ENCODE data around the gene STARD8.
"Not testable (repeated sequence)": the region's sequence is repeated elsewhere in the genome, so short reads cannot be mapped to it uniquely, and the experiment has no call there.

Gene STARD8, protein sequence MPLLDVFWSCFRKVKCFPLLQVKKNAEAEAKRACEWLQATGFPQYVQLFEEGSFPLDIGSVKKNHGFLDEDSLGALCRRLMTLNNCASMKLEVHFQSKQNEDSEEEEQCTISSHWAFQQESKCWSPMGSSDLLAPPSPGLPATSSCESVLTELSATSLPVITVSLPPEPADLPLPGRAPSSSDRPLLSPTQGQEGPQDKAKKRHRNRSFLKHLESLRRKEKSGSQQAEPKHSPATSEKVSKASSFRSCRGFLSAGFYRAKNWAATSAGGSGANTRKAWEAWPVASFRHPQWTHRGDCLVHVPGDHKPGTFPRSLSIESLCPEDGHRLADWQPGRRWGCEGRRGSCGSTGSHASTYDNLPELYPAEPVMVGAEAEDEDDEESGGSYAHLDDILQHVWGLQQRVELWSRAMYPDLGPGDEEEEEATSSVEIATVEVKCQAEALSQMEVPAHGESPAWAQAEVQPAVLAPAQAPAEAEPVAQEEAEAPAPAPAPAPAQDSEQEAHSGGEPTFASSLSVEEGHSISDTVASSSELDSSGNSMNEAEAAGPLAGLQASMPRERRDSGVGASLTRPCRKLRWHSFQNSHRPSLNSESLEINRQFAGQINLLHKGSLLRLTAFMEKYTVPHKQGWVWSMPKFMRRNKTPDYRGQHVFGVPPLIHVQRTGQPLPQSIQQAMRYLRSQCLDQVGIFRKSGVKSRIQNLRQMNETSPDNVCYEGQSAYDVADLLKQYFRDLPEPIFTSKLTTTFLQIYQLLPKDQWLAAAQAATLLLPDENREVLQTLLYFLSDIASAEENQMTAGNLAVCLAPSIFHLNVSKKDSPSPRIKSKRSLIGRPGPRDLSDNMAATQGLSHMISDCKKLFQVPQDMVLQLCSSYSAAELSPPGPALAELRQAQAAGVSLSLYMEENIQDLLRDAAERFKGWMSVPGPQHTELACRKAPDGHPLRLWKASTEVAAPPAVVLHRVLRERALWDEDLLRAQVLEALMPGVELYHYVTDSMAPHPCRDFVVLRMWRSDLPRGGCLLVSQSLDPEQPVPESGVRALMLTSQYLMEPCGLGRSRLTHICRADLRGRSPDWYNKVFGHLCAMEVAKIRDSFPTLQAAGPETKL

DNA sequence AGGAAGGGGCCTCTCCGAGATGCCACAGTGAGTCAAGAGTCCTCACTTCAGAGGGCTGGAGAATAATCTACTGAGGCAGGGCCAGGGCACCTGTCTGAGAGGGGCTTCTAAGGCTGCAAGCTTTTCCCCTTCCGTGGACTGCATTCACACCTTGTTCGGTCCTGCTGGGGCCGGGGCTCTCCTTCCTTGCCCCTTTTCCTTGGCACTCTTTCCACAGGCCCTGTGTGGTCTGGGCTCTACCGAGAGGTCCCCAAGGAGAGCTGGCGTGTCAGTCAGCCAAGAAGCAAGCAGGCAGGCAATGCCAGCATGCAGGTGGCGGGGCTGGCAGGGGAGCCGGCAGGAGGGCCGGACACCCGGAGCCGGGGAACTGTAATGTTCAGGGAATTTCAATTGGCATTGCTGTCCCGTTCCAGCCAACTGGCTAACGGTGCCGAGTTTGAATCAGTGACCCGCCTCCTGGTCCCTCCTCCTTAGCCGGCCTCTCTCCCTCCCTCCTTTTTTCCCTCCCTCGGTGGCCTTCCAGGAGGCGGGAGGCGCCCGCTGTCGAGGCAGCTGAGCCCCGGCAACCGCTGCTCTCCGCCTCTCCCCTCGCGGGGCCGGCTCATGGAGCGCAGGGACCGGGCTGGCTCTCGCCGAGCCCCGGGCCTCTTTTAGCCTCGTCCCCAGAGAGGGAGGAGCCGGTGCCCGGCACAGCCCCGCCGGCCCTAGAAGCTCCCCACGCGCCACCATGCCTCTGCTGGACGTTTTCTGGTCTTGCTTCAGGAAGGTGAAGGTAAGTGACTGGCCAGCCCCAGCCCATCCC lies at the start of gene STARD8:
TSS of gene STARD8 (plus strand) at position 511 of the 802 bp plus-strand sequence. CDS start at position 728, 217 bp downstream.
- no peak for DNase-seq

DNA sequence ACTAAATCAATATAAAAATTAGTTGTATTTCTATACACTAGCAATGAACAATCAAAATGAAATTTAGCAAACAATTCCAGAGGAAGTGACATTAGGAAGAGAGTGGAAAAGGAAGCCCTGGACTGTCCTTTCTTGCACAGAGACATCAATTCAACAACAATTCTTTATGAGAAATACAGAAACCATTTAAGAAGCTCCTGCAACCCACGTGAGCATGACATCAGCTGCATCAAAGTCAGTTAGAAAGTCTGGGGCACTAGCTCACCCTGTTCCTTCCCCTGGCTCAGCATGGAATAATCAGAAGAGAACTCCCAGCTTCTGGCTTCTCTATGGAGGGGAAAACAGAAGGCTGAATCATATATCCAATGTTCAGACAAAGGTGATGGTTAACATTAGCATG lies 48.6 kb upstream of the STARD8 start:
- DNase-seq, result no peak

- DNase-seq, result no peak
Observed at GRCh38 chrX:68599256-68600152, 48.0 kb upstream of the STARD8 start.

GRCh38 chrX:68604216-68604615 lies 43.2 kb upstream of the STARD8 start:
- not testable (repeated sequence) for DNase-seq

DNA sequence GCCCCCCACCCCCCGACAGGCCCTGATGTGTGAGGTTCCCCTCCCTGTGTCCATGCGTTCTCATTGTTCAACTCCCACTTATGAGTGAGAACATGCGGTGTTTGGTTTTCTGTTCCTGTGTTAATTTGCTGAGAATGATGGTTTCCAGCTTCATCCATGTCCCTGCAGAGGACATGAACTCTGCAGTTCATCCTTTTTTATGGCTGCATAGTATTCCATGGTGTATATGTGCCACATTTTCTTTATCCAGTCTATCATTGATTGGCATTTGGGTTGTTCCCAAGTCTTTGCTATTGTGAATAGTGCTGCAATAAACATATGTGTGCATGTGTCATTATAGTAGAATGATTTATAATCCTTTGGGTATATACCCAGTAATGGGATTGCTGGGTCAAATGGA lies 32.7 kb upstream of the STARD8 start:
- not testable (repeated sequence) for DNase-seq

DNA sequence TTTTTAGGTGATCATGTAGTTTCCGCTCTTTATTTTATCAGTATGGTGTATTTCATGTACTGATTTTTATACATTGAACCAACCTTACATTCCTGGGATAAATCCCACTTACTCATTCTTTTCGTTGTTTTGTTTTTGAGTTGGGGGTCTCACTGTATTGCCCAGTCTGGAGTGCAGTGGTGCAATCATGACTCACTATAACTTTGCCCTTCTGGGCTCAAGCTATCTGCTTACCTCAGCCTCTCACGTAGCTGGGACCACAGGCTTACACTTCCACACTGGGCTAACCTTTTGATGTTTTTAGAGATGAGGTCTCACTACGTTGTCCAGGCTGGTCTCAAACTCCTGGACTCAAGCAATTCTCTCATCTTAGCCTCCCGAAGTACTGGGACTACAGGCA lies 19.5 kb upstream of the STARD8 start:
- no peak for DNase-seq

- DNase-seq, result not testable (repeated sequence)
Observed at GRCh38 chrX:68629936-68630335, 17.5 kb upstream of the STARD8 start.

DNA sequence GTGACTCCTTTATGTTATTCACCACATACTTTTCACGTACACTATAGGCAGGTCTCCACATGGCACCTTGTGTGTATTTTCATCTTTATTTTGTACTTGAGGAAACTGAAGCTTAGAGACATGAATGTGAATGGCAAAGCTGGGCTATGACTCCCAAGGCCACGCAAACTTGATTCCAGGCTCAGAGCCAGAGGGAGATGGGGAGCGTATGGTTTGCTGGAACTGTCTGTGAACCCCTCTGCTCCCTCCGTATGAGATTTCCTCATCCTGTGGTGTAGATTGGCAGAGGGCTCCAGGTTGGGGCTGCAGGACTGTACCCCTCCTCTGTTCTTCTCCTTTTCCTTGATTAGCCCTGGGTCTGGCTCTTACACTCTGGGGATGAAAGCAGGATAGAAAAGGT lies 16.1 kb upstream of the STARD8 start:
- no peak for DNase-seq

DNA sequence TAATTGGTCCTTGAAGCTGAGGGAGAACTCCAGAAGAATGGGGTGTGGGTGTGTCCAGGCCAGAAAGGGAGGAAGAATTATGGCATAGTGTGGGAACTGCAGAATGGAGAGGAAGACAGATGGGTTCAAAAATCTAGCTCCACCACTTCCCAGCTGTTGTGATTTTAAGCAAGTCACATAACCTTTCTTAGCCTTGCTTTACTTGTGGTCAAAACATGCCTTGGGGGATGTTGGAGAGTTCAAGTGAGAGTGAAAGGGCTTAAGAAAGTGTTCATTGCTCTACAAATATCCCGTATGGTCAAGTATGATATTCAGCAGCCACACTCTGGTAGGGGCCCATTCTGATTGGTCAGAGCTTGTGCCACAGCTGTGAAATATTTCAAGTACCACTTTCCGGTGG lies 15.0 kb upstream of the STARD8 start:
- no peak for DNase-seq

DNA sequence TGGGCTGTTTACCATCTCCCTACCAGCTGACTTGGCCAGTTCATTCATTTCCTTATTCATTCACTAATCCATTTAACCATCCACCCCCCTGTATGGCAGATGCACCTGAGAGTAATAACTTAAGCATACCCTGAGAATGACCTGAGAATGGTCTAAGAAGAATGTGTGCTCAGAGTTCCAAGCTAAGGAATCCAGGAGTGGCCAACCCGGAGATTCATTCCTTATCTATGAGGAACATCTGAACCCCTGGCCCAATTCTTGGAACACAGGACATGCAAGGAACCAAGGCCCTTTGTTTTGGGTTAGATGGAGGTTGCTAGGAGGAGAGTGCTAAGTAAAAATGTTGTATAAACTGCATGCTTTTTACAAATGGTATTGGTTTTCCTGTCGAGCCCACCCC lies 13.5 kb upstream of the STARD8 start:
- DNase-seq, result no peak

DNA sequence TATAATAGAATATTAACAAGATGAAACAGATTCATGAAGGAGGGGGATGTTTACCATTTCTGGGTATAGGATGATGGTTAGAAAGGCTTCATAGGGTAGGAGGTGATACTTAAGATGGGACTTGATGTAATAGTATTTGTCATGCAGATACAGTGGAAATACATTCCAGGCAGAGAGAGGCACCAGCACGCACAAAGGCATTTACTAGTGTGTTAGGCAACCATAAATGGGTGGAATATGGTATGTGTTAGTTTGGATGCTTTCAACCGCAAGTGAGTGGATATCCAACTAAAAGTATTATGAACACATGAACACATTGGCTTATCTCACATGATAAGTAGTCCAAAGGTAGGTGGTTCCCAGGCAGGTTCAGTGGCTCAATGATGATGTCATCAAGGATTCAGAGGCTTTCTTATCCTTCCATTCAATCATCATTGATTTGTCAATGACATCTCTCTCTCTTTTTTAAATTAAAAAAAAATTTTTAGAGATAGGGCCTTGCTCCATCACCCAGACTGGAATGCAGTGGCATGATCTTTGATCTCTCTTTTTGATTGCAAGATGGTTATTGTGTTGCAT lies 12.7 kb upstream of the STARD8 start:
- DNase-seq, result no peak

DNA sequence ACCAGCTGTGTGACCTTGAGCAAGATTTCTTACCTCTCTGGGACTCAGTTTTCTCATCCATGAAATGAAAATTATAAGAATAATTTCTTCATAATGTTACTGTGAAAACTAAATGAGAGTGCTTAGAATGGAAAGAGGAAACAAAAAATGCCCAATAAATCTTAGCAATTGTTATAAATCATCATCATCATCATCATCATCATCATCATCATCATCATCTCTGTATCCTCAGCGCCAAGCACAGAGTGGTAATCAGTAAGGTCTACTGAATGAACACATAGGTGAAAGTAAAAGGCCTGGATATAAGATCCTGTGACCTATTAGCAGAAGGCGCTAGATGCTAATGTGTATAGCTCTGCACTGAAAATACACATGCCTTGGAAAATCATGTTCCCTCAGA lies 6.8 kb upstream of the STARD8 start:
- no peak for DNase-seq

GRCh38 chrX:68644861-68645260 lies 2.6 kb upstream of the STARD8 start:
- DNase-seq, result no peak

DNA sequence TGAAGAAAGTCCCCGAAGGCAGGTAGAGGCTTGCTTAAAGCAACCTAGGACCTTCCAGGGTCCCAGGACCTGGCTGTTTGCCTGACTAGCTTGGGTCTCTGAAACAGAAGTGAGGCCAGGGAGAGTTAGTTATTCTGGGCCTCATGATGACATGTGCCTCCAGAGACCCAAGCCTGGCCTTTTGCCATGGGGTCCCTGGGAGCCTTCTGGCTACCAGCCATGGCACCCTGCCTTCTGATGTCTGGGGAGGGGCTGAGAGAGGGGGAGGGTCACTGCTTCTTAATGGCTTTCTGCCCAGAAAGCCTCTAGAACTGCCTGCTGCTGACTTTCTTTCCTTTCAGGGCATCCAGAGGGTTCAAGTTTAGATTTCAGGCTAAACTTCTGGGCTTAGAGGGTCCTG lies 1.0 kb upstream of the STARD8 start:
- no peak for DNase-seq

DNA sequence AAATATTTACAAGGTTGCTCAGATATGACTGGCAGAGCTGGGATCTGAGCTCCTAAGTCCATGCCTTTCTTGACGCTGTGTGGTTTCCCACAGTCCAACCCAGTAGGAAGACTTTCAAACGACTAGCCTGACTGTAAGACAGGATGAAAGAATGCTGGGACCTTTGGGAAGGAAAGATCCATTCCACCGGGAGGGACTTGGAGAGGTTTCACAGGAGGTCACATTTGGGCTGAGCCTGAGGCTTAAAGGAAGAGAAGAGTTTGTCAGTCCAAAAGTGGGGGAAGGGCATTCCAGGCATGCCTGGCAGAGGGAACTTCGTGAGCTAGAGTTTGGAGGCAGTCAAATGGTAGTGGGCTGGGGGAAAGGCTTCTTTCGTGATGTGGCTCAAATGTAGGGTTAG lies 1.5 kb downstream of the STARD8 start:
- DNase-seq, result no peak

DNA sequence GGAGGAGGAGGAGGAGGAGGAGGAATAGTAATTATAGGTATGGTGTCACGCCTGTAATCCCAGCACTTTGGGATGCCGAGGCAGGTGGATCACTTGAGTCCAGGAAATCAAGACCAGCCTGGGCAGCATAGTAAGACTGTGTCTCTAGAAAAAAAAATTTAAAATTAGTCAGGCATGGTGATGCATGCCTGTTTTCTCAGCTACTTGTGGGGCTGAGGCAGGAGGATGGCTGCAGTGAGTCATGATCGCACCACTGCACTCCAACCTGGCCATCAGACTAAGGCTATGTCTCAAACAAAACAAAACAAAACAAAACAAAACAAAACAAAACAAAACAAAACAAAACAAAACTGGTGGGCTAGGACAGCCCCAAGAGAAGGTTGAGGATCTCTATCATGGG lies 3.0 kb downstream of the STARD8 start:
- no peak for DNase-seq

DNA sequence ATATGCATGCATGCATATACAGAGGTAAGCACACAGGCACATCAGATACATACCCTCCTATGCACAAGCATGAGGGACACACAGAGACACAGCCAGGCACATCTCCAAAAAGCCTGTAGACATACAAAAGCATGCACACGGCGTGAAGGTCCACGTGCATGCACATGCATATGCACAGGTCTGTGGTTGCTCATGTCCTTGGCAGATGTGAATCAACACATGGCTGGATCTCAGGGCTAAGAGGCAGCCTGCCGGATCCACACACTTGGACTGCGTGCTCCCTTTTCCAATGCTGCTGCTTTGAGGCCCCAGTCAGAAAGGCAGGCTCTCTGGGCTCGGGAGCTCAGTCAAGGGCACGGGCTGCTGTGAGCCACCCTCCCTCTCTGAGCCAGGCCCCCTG lies 3.6 kb downstream of the STARD8 start:
- no peak for DNase-seq

GRCh38 chrX:68652326-68653170 lies 5.1 kb downstream of the STARD8 start:
- DNase-seq, result no peak

- no peak for DNase-seq
Observed at GRCh38 chrX:68654693-68655092, 7.2 kb downstream of the STARD8 start.

DNA sequence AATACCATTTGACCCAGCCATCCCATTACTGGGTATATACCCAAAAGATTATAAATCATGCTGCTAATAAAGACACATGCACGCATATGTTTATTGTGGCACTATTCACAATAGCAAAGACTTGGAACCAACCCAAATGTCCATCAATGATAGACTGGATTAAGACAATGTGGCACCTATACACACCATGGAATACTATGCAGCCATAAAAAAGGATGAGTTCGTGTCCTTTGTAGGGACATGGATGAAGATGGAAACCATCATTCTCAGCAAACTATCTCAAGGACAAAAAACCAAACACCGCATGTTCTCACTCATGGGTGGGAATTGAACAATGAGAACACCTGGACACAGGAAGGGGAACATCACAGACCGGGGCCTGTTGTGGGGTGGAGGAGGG lies 9.0 kb downstream of the STARD8 start:
- DNase-seq, result not testable (repeated sequence)

All from SHP77 treated with DMSO at 0.1 percent for 48 hours (cell line).